Activated CD4-positive, alpha-beta T cell treated with anti-CD3 and anti-CD28 coated beads, Interleukin-2, amount 50 U/mL, for 24 hours (primary cell): ENCODE measurements around the gene PCGF1.
A peak's percentile ranks its signal among the peaks of the same experiment; 100 is the strongest.
"Not testable (repeated sequence)": the region's sequence is repeated elsewhere in the genome, so short reads cannot be mapped to it uniquely, and the experiment has no call there.

Experiments
- DNase-seq, 2 donors: peaks; one replicate each; pipeline ENCODE4 v3.0.0-alpha.2; 2020; ENCODE audit warnings: low read depth in 1 of 2, low spot score in 1 of 2

Gene PCGF1

DNA sequence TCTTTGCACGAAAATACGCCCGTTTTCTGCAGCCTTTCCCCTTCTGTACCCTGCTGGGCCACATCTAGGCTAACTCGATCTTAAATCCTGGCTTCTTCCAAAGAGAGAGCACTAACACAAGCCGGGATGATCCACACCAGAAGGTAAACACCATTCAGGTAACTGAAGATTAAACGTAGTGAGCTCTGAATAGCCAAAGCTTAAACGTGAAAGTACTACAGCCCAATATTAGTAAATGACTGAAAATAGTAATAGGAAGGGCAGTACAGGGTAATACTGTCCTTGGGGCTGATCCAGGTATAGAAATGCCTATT, 34.6 kb downstream of the PCGF1 start:
- no peak for DNase-seq

DNA sequence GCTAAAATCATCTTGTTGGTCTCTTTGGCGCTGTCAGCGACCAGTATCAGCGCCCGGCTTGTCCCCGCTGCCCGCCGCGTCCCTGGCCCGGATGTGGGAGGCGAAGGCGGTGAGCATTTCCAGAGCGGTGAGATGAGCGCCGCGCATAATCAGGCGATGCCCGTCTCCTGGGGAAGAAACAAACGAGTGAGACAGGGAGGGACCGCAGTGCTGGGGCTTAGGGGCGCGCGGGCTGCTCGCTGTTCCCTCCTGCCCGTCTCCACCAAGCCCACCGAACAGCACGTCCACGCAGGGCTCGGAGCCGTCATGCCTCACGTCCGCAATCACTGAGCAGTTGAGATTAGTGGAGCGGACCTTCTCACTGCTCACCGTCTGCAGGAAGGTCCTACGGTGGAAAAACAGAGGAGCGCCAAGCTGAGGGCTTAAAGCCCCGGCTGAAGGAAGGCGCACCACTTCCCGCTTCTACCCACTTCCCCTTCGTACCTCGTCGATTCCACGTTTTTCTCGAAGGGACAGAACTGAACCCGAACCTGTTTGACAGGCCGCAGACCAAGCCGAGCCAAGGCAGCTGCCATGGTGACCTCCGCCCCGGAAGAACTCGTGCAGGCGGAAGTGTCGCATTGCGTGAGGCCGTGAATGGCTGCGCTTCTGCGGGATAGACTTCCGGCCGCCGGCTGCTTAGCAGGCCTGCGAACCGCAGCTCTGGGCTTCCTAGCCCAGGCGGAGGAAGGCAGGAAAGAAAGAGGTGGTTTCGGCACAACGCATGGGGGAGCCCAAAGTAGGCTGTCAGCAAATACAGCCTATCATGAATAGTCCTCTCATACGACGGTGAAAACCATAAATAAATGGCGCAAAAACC, 35.2 kb downstream of the PCGF1 start, which contains the start of gene MRPL53:
Gene MRPL53 (minus strand): TSS at position 595 of the 859 bp plus-strand sequence. CDS start 20 bp downstream, at position 575.
- DNase-seq = peak; percentile 94 to 96

DNA sequence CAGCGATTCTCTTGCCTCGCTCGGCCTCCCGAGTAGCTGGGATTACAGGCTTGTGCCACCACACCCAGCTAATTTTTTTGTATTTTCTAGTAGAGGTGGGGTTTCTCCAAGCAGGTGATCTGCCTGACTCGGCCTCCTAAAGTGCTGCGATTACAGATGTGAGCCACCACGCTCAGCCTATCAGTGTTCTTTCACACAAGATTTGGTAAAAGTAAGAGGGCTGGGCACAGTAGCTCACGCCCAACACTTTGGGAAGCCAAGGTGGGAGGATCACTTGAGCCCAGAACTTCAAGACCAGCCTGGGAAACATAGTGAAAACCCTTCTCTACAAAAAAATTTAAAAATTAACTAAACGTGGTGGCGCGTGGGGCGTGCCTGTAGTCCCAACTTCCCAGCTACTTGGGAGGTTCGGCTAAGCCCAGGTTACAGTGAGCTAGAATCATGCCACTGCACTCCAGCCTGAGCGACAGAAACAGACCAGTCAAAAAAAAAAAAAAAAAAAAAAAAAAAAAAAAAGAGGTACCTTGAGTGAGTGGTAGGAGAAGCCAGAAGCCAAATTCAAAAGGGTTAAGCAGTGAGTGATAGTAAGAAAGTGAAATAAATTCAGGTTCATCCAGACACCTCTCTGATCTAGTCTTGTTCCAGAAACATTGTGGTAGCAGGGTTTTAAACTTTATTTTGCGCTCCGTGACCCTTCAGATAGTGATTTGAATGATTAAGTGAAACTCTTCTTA, 36.0 kb downstream of the PCGF1 start:
- DNase-seq = no peak

DNA sequence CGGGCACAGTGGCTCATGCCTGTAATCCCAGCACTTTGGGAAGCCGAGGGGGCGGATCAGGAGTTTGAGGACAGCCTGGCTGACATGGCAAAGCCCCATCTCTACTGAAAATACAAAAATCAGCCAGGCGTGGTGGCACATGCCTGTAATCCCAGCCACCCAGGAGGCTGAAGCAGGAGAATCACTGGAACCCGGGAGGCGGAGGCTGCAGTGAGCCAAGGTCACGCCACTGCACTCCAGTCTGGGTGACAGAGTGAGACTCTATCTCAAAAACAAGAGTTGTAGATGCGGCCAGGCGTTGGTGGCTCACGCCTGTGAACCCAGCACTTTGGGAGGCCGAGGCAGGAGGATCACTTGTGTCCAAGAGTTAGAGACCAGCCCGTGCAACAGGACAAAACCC, 36.8 kb downstream of the PCGF1 start:
- not testable (repeated sequence) for DNase-seq

DNA sequence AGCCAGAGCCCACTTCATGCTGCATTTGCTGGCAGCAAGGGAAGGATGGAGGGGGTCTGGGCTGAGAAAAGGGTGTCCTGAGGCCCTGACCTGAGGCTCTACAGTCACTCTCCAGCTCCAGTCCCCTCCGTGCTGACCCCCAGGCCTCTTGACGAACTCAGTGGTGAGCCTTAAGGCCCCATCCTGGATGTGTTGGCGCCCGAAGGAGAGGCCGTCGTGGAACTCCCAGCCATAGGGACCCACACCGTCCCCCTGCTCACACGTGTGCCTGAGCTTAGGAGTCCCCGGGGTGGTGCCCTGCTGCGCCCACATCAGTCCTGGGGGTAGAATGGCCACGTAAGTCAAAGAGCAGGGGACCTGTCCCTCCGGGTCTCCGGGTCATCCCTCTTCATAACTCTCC, 43.1 kb downstream of the PCGF1 start:
- DNase-seq = no peak

DNA sequence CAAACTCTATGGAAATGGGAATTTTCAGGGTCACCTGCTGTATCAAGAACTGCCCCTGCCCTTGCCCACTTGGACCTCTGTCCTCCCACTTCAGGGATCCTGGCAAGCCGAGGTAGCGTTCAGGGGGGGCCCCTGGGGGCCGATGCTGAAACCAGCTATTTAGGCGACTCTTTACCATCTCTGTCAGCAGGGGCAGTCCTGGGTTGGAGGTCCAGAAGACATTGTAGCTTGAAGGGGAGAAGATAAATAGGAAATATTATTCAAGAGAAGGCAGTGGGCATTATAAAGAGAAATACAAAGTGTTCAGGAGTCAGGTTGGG, 44.7 kb downstream of the PCGF1 start:
- DNase-seq = no peak

DNA sequence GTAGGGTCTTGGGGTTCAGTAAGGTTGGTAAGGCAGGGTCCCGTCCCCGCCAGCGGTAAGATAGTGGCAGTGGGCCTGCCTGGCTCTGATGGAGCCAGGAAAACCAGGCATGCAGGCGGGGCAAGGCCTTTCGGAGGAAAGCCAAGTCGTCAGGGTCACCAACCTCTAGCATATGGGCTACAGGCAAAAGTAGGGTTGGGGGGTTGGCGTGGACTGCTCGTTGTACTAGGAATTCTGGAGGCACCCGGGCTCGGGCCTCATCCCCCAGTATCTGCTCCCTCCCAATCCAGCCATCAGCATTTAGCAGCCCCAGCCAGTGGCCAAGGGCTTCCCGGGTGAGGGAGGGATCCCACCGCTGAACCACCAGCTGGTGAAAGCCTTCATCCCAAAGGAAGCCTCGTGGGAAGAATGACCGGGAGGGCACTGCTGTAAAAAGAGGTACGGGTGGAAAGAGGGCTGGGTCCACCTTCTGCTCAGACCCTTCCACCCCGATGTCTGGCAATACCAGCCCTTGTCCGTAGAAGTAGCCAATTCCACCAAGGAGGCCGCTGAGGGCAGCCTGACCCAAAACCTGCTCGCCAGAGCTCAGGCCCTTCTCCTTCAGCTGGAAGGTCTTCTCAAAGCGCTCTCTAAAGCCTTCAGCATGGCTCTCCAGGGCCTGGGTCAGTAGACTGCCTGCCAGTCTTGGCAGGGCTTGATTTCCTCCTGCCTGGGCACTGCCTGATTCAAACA, 45.3 kb downstream of the PCGF1 start:
- DNase-seq = no peak

DNA sequence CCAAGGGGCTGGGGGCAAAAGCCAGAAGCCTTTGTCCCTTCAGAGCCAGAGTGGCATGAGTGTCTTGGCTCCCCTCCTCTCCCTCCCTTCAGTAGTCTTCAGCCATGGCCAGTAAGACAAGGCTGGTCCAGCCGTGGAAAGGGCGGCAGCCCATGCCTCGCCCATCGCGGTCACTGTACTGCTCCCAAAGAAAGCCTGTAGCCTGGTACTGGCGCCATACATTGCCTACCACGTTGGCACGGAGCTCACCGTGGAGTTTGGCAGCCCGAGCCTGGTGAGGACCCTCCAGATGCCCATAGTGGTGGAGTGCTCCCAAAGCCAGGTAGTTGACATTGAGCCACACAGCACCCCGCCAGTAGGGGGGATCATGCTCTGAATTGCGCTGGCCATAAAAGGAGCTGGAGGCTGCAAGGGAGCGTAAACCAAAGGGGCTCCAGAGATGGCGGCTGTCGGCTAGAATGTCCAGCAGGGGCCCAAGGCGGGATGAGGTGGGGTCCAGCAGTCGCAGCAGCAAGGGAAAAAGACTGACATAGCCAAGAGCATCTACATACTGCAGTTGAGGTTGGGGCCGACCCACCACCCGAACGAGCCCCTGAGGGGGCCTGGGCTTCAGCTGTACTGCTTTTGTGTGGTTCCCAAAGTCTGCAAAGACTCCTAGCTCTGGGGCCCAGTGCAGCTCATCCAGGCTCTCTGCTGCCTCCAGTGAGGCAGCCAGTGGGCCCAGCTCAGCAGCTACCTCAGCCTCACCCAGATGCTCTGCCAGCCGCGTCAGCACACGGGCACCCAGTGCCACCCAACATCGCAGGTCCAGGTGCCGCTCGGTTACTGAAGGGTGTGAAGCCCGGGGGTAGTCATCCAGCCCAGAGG, 46.1 kb downstream of the PCGF1 start:
- DNase-seq = no peak

DNA sequence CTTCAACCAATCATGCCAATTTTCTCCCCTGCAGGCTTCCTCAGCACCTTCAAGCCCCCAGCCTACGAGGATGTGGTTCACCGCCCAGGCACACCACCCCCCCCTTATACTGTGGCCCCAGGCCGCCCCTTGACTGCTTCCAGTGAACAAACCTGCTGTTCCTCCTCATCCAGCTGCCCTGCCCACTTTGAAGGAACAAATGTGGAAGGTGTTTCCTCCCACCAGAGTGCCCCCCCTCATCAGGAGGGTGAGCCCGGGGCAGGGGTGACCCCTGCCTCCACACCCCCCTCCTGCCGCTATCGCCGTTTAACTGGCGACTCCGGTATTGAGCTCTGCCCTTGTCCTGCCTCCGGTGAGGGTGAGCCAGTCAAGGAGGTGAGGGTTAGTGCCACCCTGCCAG, 47.3 kb downstream of the PCGF1 start:
- DNase-seq = not testable (repeated sequence)

DNA sequence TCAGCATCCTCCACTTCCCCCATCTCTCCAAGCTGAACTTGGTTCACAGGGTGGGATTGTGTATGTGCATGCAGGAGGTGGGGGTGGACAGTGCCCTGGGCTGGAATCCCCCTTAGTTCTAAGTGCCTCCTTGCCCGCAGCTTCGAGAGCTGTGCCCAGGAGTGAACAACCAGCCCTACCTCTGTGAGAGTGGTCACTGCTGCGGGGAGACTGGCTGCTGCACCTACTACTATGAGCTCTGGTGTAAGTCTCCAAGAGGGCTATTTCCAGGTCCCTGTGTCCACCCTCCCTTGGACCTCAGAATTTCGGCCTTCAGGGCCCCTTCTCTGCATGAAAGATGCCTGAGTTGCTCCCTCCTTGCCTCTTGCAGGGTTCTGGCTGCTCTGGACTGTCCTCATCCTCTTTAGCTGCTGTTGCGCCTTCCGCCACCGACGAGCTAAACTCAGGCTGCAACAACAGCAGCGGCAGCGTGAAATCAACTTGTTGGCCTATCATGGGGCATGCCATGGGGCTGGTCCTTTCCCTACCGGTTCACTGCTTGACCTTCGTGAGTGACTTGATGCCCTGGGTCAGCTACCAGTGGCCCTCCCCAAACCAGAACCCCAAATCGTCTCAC, 47.9 kb downstream of the PCGF1 start:
- not testable (repeated sequence) for DNase-seq

DNA sequence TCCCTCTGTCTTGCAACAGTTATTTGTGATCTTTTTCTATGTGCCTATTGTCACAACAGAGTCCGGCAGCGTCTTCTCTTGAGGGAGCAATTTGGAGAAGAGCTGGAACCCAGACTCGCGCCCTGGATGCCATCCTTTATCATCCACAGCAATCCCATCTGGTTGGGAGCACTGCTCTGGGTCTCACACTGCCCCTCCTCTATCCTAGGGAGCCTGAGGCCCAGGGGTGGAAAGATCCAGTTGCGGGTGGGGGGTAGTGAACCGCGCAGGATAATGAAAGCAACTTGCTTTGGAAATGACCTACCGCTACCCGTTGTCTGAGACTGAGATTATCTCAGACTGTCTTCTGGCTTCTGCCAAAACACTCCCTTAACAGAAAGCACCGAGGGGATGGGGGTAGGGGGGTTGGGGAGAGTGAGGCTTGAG, 48.5 kb downstream of the PCGF1 start:
- no peak for DNase-seq

DNA sequence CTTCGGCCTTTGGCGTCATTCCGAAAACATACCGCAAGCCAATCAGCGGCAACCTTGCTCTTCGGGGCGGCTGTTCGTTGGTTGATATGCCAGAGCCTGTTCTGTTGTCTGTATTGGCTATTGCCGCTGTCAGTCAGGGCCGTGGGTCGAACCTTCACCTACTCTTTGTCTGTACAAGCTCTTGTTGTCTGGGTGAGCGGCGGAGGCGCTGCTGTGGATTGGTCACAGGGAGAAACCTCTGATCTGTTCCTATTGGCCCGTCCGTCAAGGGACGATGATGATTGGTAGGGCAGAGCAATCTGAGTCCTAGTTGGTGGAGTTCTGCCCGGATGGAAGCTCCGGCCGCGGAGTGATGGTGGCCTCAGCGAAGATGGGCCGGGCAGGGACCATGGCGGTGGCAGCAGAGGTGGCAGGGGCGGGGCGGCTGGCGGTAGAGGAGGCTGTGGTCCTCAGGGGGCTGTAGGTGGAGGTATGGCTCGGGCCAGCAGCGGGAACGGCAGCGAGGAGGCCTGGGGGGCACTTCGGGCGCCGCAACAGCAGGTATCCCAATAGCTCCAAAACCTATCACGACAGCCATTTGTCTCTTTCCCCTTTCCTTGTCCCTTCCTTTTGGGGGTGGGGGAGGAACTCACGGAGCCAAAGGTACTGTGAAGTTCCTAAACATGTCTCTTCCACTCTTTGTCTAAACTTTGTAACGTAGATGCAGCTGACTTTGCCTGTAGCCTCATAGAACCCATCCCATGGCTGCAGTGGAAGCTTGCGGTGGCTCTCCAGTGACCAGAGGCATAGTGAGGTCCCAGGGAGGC, 49.2 kb downstream of the PCGF1 start, which contains the start of gene WBP1:
Gene WBP1 (plus strand): TSS at position 307 of the 806 bp plus-strand sequence. CDS start 165 bp downstream, at position 472.
- DNase-seq = peak; percentile 90 to 99

DNA sequence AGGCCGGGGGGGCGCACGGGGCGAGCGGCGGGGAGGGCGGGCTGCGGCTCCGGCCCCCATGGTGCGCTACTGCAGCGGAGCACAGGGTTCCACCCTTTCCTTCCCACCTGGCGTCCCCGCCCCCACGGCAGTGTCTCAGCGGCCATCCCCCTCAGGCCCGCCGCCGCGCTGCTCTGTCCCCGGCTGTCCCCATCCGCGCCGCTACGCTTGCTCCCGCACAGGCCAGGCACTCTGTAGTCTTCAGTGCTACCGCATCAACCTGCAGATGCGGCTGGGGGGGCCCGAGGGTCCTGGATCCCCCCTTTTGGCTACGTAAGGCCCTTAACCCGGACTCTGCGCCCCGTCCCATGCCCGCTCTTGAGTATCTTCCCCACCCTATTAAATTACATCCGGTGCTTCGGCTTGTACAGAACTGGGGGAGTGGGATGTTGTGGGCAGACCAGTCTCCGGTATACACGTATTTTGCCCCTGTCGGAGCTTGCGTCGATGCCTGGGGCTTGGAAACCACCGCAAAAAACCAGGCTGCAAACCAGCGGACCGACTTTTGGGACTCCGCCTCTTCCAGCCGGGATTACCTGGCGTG, 49.9 kb downstream of the PCGF1 start:
- DNase-seq = peak; percentile 62 to 67

DNA sequence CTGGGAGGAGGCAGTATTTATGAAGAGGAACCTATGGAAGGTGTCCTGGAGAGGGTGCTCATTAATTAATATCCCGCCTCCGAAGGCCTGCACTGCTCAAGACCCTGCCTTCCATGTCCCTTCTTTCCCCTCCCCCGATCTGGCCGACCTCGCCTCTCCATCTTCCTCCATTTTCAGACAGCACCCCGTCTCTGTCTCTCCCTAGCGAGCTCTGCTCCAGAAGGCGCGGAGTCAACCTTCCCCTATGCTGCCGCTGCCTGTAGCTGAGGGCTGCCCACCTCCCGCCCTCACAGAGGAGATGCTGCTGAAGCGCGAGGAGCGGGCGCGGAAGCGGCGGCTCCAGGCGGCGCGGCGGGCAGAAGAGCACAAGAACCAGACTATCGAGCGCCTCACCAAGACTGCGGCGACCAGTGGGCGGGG, 50.4 kb downstream of the PCGF1 start:
- no peak for DNase-seq
